WTC11 (cell line): Measurements from ENCODE around the gene GALNT12. TPM values are rescaled to one million over a fixed set of nuclear protein-coding genes. Genes with fewer than 3 reads are reported as not detected.
A peak's percentile ranks its signal among the peaks of the same experiment; 100 is the strongest.

Source experiments
- ATAC-seq: fragments of 200-7000 bp; cut with Tn5 transposase; 2 replicates; pipeline ENCODE4 v1.10.0; 2021; ENCODE audit warnings: mild to moderate bottlenecking, moderate library complexity
- CTCF ChIA-PET: fragments of 300-600 bp; sonication (Branson Sonifier 250); formaldehyde crosslinking; loops from one replicate; lab custom pipeline; 2021; ENCODE audit warnings: antibody characterized with exemption; lab: Charles Lee
- POLR2A ChIA-PET: fragments of 350-600 bp; sonication (Branson Sonifier 250); formaldehyde crosslinking; loops from one replicate; lab custom pipeline; 2021; ENCODE audit warnings: antibody characterized with exemption; lab: Charles Lee
- DNase-seq: peaks from one replicate; pipeline ENCODE4 v3.0.0; 2021; ENCODE audit warnings: low spot score
- H3K27ac Mint-ChIP-seq: 2 replicates; pipeline ENCODE4 v1.8.0; 2021; ENCODE audit warnings: mixed read lengths
- H3K27me3 Mint-ChIP-seq: 2 replicates; pipeline ENCODE4 v1.8.0; 2021; ENCODE audit warnings: low read depth, mild to moderate bottlenecking, moderate library complexity, mixed read lengths
- H3K36me3 Mint-ChIP-seq: 2 replicates; pipeline ENCODE4 v1.8.0; 2021; ENCODE audit warnings: mixed read lengths
- H3K4me1 Mint-ChIP-seq: 2 replicates; pipeline ENCODE4 v1.8.0; 2022; ENCODE audit warnings: mixed read lengths
- H3K4me3 Mint-ChIP-seq: 2 replicates; pipeline ENCODE4 v1.8.0; 2021; ENCODE audit warnings: mild to moderate bottlenecking, moderate library complexity, mixed read lengths
- H3K9me3 Mint-ChIP-seq: 2 replicates; pipeline ENCODE4 v1.8.0; 2021; ENCODE audit warnings: mixed read lengths
- ETV6 ChIP-seq: sonication (generic); formaldehyde crosslinking; IDR thresholded peaks from 2 replicates; pipeline ENCODE4 v1.8.1; 2022; ENCODE audit warnings: mild to moderate bottlenecking, missing genetic modification reagents
- HMGXB4 ChIP-seq: sonication (generic); formaldehyde crosslinking; IDR thresholded peaks from 2 replicates; pipeline ENCODE4 v1.8.1; 2023; ENCODE audit warnings: mild to moderate bottlenecking, moderate library complexity, missing genetic modification reagents
- JAZF1 ChIP-seq: fragments of 250-450 bp; sonication (Bioruptor Pico); IDR thresholded peaks from 2 replicates; pipeline ENCODE4 v1.9.0; 2021; ENCODE audit warnings: moderate library complexity, mild to moderate bottlenecking, inconsistent platforms
- MLX ChIP-seq: sonication (generic); formaldehyde crosslinking; IDR thresholded peaks from 2 replicates; pipeline ENCODE4 v1.8.1; 2023; ENCODE audit warnings: mild to moderate bottlenecking, missing genetic modification reagents, moderate library complexity
- NFATC4 ChIP-seq: fragments of 250-450 bp; sonication (Bioruptor Pico); IDR thresholded peaks from 2 replicates; pipeline ENCODE4 v1.9.0; 2021; ENCODE audit warnings: mild to moderate bottlenecking
- NFYB ChIP-seq: sonication (generic); formaldehyde crosslinking; conservative IDR thresholded peaks from 2 replicates; pipeline ENCODE4 v1.8.0; 2022; ENCODE audit warnings: low read depth, missing genetic modification reagents
- TP53 ChIP-seq: sonication (generic); formaldehyde crosslinking; IDR thresholded peaks from 2 replicates; pipeline ENCODE4 v1.8.1; 2023; ENCODE audit warnings: mild to moderate bottlenecking, missing genetic modification reagents
- ZNF138 ChIP-seq: sonication (generic); formaldehyde crosslinking; conservative IDR thresholded peaks from 2 replicates; pipeline ENCODE4 v1.8.1; 2022; ENCODE audit warnings: mild to moderate bottlenecking, moderate library complexity, missing genetic modification reagents
- ZNF396 ChIP-seq: fragments of 250-450 bp; sonication (Bioruptor Pico); IDR thresholded peaks from 2 replicates; pipeline ENCODE4 v1.8.0; 2021; ENCODE audit warnings: mild to moderate bottlenecking, moderate library complexity, borderline replicate concordance
- ZNF512 ChIP-seq: sonication (generic); formaldehyde crosslinking; IDR thresholded peaks from 2 replicates; pipeline ENCODE4 v1.8.1; 2022; ENCODE audit warnings: missing genetic modification reagents, borderline replicate concordance
- ZNF532 ChIP-seq: fragments of 250-450 bp; sonication (Bioruptor Pico); IDR thresholded peaks from 2 replicates; pipeline ENCODE4 v1.9.0; 2021; ENCODE audit warnings: mild to moderate bottlenecking, borderline replicate concordance
- total RNA-seq: library from RNA; stranded (reverse); gene quantifications from 3 replicates; pipeline ENCODE4 v1.2.3, GENCODE V29; 2021

The GALNT12 gene
- total RNA-seq, 1 experiment from 2014 or later = 19.3 TPM

GRCh38 chr9:98806394-98807035, 955 bp upstream of the GALNT12 start:
- ChIA-PET POLR2A (no interaction called here), CTCF (interaction anchor here (1.8 to 2.9 kb wide), 2 partner anchors 15 to 335 kb away, joined by 3 to 13 read pairs; no protein-coding TSS in a partner anchor)
- Mint-ChIP-seq H3K4me3 (peak overlapping the region; percentile 73), H3K9me3 (no peaks in the 10 kb centered on the region), H3K36me3 (no peaks in the 10 kb centered on the region; the same call in 1 of the 2 replicates), H3K27me3 (peaks cover 30% of the 10 kb centered on the region), H3K27ac (no peak overlapping the region), H3K4me1 (peaks cover 39% of the 10 kb centered on the region)
- no peak for TF ChIP-seq NFYB
- TF ChIP-seq JAZF1 (CRISPR knock-in tag) = no peak
- TF ChIP-seq ZNF512 (CRISPR knock-in tag) = no peak
- DNase-seq = no peak
- ATAC-seq = no peak

- DNase-seq (peak; percentile 26), ATAC-seq (peak; percentile 38)
- H3K9me3 Mint-ChIP-seq = no peaks in the 10 kb centered on the region
- H3K36me3 Mint-ChIP-seq = no peaks in the 10 kb centered on the region; the same call in 1 of the 2 replicates
- ChIA-PET POLR2A (interaction anchor here (1.5 kb wide), 1 partner anchor 16 kb away, joined by 7 read pairs; no protein-coding TSS in a partner anchor), CTCF (interaction anchor here (0.9 to 2.9 kb wide), 7 partner anchors 16 to 191 kb away, joined by 3 to 13 read pairs (median 4); no protein-coding TSS in a partner anchor)
- peaks cover 32% of the 10 kb centered on the region for H3K4me1 Mint-ChIP-seq
- no peak for TF ChIP-seq ZNF396
- 0 out of 2 replicates have a peak, but pooled peaks have one; percentile 9 for TF ChIP-seq TP53 (CRISPR knock-in tag)
- peak; percentile 52; the same call in 1 of the 2 replicates for TF ChIP-seq HMGXB4 (CRISPR knock-in tag)
- no peak overlapping the region for H3K27ac Mint-ChIP-seq
- H3K4me3 Mint-ChIP-seq = peak overlapping the region; percentile 77
- H3K27me3 Mint-ChIP-seq = peaks cover 30% of the 10 kb centered on the region
These were observed 335 bp downstream of the GALNT12 start for GRCh38 chr9:98807814-98808195.

- Mint-ChIP-seq H3K27me3 (peaks cover 30% of the 10 kb centered on the region), H3K36me3 (no peaks in the 10 kb centered on the region; the same call in 1 of the 2 replicates), H3K27ac (no peak overlapping the region), H3K4me3 (peak overlapping the region; percentile 77), H3K9me3 (no peaks in the 10 kb centered on the region), H3K4me1 (peaks cover 32% of the 10 kb centered on the region)
- no peak for TF ChIP-seq MLX (CRISPR knock-in tag)
- no peak for TF ChIP-seq ETV6 (CRISPR knock-in tag)
- no peak for TF ChIP-seq NFATC4 (CRISPR knock-in tag)
- no peak for TF ChIP-seq ZNF138
- no peak for TF ChIP-seq ZNF532 (CRISPR knock-in tag)
- CTCF ChIA-PET = interaction anchor here (0.9 to 2.9 kb wide), 7 partner anchors 17 to 190 kb away, joined by 3 to 13 read pairs (median 4); no protein-coding TSS in a partner anchor
- ATAC-seq (peak; percentile 11), DNase-seq (no peak)
- POLR2A ChIA-PET = interaction anchor here (1.5 kb wide), 1 partner anchor 17 kb away, joined by 7 read pairs; no protein-coding TSS in a partner anchor
These were observed 943 bp downstream of the GALNT12 start for GRCh38 chr9:98808411-98808815.
